Stimulated activated CD8-positive, alpha-beta memory T cell treated with anti-CD3 and anti-CD28 coated beads, Interleukin-15, amount 100 ng/mL, for 1 hour (primary cell): Measurements from ENCODE around the gene NPAS3.
A peak's percentile ranks its signal among the peaks of the same experiment; 100 is the strongest.

Experiments
- DNase-seq: peaks from one replicate; pipeline ENCODE4 v3.0.0-alpha.2; 2020; ENCODE audit warnings: low read depth

Gene NPAS3

DNA sequence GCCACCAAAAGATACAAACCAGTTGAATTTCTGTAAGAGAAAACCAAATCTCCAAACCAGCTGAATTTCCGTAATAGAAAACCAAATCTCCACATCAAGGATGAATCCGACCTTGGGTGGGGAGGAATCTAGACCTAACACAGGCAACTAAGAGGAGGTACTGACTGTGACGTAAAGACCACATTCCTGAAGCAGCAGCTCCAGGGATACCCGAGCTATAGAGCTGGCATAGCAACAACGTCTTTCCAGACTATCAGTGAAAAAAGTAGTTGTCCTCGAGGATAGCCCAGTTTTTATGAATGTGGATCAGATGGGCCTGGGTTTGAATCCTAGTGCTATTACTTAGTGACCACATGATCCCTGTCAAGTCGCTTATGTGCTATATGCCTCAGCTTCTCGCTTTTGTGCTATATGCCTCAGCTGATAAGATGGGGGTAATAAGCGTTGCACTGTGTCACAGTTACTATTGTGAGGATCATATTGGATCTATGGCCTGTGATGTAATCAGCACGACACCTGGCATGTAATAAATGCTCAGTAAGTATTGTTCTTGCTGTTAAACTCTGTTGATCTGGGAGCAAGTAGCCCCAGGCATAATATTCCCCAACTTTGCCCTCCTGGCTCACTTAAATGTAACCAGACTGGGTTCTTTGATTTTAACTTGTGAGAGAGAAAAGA, 898.4 kb downstream of the NPAS3 start:
- DNase-seq = no peak

DNA sequence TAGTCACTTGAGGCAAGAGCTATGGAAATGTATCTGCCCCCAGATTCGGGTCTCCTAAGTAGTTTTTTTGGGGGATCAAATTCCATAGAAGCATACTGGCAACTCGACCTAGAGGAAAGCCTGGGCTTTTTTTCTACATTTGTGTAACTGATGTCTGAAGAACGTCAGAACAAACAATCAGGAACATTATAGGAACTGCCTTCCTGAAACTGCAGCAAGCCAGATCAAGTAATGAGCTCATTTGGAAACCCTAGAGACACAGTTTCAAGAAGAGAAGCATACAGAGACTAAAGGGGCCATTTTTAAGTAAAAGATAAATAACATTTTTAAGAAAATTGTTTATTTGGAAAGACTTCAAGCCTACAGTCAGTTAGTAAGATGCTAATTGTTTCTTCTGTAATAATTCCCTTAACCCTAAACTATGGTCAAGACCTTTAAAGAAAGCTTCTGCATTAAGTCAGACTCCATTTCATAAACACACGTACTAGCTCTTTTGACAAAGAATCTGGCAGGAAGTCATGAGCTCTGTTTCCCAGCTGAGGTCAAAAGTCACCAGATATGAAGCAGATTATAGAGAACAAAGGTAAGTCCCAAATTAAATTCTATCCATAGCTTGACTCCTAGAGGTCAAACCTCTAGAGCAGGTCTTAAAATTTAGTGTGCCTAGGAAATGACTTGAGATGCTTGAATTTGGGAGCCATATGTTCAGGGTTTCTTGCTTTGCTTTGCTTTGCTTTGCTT, 899.4 kb downstream of the NPAS3 start:
- DNase-seq = no peak

DNA sequence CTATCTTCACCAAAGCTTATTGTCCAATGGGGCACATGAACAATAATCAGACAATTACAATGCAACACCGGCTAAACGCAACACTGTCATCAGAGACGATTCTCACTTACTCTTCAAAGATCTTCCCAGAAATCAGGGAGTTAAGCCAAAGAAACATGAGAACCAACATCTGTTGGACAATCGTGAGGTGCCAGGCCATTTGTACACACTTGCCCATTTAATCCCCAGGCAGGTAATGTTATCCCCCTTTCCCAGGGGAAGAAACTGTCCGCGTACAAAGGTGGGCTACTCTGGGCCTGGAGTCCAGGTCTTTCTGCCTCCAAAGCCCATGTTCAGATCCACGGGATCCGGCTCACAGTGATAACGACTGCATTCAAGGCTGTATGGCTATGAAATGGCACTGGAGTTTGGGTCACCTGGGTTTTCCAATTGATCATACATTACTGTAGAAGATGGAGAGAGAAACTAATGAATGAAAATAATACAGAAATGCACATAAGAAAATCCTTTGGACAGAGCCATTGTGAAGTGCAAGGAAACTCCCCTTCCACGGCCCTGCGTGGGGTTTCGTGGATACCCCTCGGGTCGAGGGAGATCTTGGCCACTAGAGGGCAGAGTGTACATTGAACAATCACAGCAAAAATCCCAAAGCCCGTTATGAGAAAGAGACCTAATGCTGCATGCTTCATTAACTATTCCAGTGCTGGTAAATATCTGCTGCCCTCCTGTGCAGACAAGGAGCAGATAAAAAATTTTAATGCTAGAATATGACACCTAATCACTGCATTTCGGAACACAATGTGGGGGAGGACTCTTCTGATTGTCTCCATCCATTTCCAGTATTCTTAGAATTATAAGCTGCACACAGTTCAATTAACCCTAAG, 900.8 kb downstream of the NPAS3 start:
- peak; percentile 16 for DNase-seq

DNA sequence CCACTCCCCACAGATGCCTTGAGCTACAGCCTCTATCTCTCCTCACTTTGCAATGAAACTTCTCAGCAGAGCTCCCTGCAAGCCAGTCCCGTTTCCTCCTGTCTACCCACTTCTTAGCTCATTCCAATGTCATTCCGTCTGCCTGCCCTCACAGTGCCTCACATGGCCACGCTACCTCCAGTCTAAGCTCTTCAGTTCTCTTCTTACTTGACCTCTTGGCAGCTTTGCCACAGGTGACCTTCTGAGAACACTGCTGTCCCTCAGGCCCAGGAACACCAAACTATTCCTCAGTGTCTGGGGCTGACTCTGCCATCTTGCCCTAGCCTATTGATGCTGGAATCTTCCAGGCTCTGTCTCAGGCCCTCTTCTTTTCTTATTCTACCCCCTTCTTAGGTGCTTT, 902.1 kb downstream of the NPAS3 start:
- no peak for DNase-seq

DNA sequence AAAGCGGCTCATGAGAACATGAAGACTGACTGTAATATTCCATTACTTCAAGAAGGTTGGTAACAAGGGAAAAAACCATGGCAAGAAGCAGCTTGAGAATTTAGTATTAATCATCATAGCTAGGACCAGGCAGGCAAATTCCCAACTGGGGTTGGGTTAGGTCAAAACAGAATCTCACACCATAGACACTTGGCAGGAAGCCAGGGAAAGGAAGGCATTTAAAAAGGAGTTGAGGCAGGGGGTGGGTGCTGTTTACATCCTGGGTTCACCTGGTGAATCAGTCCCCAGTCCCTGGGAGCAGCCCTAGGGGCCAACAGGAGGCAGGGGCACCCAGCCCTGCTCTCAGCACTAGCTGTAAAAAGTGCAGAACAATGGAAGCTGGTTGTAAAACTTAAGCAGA, 903.6 kb downstream of the NPAS3 start:
- DNase-seq = no peak

DNA sequence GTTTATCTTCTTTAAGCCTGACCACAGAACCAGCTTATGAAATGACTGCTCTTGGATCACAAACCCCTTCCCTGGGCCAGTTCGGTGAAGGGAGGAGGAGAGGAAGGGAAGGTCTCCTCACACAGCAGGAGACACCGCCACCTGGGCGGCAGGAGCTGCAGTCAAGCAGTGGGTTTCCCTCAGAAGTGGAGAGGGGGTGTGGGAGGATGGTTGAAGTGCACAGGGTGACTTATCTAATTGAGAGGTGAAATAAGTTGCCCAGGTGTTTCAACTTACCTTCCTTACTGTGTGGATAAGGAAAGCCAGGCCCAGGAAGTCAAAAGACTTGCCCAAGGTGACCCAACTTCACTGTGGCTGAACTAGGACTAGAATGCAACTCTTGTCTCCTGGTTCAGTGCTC, 905.4 kb downstream of the NPAS3 start:
- DNase-seq = no peak

DNA sequence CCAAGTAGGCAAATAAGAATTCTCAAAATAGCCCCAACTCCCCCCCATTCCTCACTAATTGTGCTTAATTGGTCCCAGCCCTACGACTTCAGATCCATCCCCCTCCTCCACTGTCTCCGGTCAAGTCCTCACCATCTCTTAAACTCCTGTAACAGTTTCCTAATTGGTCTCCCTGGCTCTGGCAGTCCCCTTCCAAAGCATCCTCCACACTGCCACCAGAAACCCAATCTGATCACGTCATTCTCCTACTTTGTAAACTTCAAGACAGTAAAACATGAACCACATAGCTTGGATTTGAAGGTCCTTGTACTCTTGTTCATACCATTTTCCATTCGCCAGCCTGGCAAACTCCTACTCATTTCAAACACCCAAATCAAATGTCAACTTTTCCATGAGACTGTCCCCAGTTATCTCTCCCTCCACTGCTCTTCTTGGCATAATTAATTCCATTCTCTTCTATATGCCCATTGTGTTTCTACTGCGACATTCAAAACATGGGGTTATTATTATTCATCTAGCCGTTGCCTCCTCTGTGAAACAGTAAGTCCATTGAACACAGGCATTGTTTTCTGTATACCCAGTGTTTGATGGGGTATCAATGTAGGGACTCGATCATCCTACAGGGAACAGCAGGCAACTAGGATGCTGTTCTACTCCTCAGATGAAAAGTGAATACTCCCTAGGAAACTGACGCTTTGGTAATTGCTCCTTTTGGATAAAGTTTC, 907.6 kb downstream of the NPAS3 start:
- no peak for DNase-seq

DNA sequence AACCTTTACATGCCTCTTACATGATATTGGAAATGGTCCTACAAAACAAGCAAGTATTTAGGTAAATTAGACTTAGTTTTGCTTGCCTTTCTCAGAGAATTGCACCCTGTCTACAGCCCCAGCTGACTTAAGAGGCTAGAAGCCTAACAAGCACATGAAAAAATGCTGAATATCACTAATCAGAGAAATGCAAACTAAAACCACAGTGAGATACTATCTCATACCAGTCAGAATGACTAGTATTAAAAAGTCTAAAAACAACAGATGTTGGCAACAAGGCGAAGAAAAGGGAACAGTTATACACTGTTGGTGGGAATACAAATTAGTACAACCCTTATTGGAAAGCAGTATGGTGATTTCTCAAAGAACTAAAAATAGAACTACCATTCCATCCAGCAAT, 908.4 kb downstream of the NPAS3 start:
- no peak for DNase-seq

DNA sequence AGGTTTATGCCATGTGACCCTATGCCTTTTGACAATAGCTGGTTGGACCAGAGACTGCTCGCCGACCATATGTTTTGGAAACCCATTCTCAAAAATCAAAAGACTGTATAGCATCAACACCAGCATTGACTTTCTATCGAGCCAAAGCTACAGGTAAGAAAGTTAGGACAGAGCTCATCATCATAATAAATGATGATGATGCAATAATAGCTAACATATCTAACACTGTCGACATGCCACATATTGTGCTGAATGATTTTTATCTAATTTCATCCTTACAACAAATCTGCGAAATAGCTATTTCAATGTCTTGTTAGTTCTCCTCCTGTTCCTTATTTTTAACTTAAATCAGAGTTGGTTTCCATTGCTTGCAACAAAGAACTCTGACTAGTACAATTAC, 909.3 kb downstream of the NPAS3 start:
- no peak for DNase-seq

DNA sequence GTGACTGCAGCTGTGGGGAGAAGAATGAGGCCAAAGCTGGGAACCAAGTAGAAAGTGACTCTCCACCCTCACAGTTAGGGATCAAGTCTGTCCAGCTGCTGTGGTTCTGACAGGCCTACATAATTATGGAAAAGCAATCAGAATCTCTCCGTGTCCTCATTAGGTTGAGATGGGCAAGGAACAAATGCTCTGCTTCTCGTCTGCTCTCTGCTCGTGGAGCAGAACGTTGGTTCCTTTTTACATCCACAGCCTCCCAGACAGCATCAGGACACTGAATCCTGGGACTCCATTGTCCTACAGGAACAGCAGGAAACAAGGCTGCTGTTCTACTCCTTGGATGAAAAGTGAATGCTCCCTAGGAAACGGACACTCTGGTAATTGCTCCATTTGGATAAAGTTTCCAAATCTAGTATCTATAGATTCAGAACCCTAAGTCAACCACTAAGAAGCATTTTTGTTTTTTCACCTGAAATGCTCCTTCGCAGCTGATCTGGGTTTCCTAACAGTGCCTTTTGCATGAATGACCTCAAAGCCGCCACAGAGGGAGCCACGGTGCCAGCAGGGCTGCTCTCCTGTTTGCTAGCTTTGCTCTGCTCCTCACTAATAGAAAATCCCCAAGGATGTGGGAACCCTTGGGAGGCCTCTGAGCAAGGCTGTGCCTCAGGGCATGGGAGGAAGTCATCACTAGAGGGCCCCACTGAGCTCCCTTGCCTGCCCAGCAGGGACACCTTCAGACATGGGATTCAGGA, 910.2 kb downstream of the NPAS3 start:
- no peak for DNase-seq

DNA sequence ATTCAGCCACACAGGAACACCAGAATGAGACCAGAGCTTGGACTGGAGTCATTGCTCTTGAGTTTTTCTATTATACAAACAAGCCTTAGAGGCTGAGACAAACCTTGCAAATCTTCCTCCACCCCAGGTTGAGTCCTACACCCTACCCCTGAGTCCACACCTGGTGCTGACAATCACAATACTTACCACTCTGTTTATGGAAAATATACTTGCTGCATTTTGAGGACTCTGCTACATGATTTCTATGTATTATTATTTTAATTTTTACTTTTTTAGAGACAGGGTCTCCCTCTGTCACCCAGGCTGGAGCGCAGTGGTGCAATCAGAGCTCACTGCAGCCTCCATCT, 910.7 kb downstream of the NPAS3 start:
- no peak for DNase-seq

DNA sequence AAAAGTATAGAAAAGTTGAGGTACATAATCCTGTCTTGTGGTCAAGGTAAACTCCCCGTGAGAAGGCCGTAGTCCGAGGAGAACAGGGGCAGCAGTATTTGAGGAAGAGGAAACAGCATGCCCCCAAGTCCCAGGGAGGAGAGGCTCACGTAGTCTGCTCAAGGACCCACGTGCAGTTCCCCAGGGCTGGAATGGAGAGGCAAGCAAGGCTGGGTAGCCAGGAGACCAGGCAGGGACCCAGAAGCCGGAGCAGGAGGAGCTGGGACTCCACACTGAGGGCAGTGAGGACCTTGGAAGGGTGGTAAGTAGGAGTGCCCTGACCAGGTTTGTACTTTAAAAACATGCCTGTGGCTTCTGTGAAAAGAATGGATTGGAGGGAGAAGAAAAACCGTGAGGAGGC, 912.1 kb downstream of the NPAS3 start:
- no peak for DNase-seq

DNA sequence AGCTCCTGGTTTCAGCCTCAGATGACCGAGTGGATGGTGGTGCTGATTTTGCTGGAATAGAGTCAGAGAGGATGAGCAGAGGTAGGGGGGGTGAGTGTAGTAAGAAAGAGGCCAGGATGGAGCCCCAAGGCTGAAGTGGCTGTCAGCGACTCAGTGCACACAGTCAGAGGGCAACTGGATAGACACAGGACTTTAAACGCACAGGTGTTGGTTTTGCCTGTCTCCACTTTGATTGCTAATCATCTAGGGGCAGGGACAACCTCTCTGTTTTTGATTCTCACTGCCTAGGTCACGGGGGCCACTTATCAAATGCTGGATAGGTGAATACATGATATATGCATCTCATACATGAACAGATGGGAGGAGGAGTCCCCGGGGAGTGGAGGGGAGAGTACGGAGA, 912.7 kb downstream of the NPAS3 start:
- no peak for DNase-seq

DNA sequence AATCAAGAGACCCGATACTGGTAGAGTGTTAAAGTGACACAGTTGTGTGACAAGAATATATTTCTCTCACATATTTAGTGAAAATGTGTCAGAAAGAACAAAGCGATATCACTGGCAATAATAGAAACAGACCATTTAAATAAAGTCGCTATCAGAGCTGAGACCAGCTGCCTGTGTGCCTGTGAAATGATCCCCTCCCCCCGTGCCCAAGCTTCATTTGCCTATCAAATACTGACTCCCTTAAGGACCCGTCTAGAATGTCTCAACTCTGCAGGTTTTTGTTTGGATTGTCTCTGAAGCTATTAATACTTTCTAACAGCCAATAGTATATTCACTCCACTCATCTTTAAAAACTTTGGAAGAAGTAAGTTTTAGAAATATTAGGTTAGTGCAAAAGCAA, 913.3 kb downstream of the NPAS3 start:
- no peak for DNase-seq
